NCI-H446 treated with DMSO at 0.1 percent for 48 hours (cell line): Measurements from ENCODE around the gene PRDM5.

Source experiments
- DNase-seq: peaks from one replicate; lab custom pipeline; 2025; lab: John Stamatoyannopoulos, UW

Gene PRDM5

DNA sequence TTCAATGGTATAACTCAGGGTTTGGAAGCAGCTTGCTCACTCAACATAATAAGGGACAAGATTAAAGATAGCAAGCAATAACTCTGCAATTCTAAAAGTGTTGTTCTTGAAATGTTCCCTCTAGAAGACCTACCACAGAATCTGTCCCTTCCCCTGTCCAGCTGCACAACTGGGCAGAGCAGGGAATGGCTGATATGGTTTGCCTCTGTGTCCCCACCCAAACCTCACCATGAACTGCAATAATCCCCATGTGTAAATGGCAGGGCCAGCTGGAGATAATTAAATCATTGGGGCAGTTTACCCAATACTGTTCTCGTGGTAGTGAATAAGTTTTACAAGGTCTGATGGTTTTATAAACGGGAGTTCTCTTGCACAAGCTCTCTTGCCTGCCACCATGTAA is 19.1 kb downstream of the PRDM5 start:
- DNase-seq: no peak

DNA sequence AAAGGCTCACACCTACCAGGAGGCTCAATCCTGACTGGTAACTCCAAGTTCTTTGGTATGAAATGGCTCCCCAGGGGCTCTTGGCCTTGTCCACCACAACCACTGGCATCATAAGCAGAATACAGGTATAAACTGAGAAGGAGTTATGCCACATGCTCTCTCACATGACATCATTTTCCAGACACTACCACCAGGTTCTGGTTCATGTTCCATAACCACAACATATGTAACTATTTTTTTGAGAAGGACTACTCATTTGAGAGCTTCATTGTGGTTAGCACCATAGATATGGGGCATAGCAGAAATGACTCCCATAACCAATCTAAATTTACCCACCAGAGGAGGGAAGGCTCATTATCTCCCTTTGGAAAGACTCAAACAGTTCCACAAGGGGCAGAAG is 19.6 kb downstream of the PRDM5 start:
- no peak for DNase-seq

DNA sequence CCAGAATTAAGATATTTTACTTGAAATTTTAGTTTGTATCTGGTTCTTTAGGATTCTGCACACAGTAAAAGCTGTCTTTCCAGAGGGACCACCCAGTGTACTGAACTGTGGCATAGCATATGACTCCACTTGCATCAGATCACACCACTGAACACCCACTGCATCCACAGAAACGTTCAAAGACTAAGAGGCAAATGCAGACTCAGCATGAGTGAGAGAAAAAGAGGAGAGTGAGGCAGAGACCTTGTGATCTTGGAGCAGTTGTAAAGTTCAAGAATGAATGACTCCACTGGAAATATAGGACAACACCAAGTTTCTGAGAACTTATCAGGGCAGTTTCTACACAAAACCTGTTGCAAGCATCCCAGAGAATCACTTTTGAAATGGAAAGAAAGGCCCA is 20.8 kb downstream of the PRDM5 start:
- no peak for DNase-seq

DNA sequence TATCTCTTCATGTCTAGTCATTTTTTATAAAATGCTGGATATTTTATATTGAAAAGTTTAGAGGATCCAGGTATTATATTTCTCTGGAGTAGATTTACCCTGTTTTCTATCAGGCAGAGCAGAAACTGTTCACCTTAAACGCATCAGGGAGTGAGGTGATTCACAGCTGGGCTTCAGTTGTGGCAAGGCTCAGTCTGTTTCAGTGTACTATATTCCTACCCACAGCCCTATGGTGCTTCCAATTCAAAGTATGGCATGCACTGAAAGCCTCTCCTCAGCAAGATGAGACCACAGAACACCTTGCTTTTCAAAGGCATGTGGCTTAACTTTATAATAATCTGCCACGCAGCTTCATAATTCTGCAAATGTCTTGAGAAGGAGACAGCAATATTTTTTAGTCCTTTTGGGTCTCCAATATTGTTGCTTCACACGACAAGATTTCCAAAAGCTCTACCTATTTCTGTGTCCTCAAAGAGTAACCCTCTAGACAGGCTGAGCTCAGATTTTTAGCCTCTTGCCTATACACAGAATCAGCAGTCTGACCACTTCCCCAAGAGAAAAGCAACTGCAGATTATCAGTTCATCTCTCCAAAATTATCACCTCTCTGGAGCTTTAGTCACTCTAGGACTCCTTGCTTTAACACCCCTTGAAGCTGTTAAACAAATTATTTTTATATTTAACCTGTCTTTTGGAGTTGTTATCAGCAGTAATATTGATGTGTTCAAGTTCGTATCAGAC is 24.4 kb downstream of the PRDM5 start:
- DNase-seq: no peak

DNA sequence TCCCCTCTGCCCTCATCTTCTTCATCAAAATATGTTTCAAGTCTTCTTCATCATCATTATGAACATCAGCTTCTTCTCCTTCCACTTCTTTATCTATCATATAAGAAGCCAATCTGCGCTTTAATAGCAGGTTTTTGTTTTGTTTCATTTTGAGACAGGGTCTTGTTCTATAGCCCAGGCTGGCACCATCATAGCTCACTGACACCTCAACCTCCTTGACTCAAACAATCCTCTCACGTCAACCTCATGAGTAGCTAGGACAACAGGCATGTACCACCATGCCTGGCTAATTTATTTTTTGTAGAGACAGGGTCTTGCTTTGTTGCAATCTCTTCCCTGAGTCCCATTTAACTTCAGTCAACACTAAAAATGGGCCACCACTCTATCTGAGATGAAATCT is 27.0 kb downstream of the PRDM5 start:
- DNase-seq: no peak

DNA sequence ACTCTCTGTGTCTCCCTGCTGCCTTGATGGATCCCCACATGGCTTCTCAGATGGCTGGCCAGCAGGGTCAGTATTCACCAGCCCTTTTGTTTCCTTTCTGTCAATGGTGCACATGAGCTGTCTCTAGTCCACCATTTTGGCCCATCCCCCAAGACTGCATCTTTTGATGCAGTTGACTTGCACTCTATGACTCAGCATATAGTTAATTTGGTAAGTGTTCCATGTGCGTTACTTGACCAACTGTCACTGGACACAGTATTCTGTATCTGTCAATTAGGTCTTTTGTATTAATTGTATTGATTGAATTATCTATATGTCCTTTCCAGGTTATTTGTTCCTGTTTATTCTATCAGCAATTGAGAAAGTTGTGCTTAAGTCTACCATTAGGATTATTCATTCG is 29.2 kb downstream of the PRDM5 start:
- DNase-seq: no peak

DNA sequence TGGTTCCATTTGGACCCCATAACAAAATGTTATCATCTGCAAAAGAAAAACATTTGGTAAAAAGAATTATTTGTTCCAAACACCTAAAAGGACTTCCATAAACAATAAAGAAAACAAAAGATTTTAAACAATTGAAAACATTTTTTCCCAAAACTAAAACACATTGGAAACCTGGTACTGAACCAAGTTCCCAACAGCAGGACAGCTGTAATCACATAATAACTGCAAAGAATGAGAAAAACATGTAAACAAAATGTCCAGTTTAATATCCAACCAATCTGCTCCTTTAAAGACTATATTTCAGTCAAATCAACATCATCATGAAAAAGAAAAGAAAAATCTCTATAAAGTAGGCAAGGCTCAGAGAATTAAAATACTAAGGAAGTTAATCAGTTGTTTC is 36.3 kb downstream of the PRDM5 start:
- no peak for DNase-seq

DNA sequence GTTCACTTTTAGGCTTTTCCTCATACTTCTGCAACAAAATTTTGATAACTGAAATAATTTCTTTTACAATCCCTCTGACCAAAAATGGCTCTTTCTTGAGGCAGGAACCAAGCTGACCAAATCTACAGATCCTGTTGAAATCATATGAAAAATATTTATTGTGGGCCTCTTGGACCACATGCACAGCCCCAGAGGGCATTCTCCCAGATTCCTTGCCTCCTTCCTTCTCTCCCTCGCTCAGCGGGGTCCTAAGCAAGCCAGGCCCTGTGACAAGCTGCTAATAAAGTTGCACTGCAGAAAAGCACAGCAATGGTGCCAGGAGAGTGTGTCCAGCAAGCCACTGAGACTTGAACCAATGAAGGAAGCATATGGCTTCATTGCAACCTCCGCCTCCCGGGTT is 40.7 kb downstream of the PRDM5 start:
- no peak for DNase-seq

DNA sequence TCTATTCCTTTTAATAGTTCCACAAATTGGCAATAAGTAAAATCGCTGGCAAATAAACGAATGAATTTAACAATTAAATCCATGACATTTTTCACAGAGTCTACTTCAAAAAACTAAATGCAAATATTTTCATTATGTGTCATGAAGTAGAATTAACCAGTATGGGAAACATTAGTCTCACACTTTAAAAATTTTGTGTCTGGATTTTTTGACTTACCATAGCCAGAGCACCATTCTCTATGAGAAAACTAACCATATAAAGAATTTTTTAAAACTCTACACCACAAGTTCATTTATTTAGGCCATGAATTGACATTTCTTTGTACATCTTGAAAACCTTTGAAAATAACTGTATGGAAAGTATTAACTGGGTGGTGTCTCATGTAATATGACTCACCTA is 41.2 kb downstream of the PRDM5 start:
- DNase-seq: no peak

DNA sequence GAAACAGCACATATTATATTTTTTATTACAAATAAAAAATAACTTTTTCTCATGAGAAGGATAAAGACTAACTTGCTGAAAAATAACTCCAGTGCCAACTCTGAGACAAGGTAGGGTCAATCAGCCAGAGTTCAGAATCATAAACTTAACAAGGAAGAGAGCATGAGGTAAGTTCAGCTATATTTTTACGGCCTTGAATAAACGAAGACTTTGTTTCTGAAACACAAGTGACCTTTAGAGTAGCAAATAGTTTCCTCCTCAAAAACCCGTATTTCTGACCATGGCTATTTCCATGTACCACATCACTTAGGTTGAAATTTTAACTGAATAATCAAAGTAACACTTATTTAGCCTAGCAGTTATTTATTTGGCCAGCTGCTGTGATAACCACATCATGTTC is 45.5 kb downstream of the PRDM5 start:
- no peak for DNase-seq

DNA sequence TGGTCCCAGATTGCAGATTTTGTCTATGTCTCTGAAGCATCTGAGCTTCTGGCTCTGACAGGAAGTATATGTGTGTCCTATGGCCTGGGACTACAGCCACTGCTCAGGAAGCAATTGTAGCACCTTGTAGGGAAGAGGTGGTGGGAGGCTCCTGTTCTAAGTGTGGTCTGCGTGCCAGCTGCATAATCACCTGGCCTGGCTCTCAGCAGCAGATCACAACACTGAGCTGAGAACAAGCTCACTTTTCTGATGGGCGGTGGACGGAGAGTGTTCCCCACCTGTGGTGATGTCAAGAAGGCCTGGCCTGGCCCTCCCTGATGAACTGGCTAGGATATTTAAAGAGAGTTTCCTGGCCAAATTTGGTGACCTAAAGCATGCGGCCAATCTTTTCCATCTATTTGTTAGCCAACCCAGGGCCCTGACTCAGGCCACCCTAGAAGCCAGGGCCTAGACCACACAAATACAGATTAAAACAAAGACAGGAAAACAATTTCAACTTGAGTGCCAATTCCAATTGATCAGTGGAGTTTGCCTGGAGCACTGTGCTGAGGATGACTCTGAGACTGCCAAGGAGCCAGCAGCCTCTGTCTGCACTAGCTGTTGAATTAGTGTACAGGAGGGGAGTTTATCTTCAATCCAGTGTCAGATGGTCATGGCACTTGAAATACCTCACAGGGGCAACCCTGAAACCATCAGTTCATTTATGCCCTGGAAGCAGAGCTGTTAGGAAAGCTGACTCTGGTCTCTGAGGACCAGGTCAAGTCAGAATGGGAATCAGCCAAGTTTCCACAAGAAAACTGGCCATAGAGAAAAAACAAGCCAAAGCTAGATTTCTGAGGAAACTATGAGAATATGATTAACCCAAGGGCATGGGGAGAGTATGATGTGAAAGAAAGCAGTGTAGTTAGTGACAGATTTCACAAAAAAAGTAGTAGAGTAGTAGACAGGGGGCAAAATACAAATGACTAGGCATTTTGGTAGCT is 47.4 kb downstream of the PRDM5 start:
- no peak for DNase-seq

DNA sequence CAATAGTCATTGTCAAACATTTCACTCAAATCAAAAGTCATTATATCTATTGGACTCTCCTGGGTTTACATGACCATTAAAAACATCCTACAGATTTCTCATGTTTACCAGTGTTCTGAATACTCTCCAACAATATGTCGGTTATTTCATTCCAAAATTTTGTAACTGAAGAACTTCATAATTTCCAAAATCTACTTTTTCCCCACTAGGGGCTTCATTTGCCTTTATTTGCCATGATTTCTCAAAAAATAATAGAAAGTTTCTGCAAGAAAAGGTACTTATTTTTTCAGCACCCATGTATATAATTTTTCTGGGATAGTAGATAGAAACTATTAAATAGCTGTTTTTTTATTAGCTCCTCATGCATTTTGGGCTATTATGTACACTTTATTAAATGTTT is 49.0 kb downstream of the PRDM5 start:
- no peak for DNase-seq

DNA sequence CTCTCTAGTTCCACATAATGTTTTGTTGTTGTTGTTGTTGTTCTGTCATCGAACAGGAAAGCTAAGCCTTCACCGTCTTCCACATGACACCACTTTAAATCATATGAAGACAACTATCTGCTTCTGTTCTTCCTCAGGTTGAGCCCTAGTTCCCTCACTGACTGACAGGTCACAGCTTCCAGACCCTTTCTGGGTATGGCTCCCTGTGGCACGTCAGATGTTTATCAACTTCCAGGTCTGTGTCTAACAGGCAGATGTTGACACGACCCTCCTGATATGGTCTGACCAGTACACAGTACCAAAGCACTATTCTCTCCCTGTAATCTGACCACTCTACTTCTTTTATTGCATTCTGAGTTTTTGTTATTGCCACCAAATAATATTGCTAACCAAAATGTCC is 51.4 kb downstream of the PRDM5 start:
- DNase-seq: no peak

DNA sequence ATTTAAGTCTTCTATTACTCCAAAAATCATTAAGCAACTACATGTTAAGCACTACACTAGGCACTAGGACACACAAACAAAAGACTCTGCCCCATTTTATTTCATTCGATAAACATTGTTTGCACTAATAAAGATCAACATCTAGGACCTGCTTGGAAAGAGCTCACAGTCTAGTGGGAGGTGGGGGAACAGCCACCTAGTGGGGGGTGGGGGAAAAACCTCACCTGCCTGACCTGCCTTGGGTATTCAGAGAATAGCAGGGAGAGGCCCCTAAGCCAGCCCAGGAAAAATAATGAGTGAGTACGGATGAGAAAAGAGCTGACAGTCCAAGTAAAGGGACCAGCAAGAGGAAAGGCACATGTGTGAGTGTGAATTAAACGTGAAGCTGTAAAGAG is 52.2 kb downstream of the PRDM5 start:
- no peak for DNase-seq

DNA sequence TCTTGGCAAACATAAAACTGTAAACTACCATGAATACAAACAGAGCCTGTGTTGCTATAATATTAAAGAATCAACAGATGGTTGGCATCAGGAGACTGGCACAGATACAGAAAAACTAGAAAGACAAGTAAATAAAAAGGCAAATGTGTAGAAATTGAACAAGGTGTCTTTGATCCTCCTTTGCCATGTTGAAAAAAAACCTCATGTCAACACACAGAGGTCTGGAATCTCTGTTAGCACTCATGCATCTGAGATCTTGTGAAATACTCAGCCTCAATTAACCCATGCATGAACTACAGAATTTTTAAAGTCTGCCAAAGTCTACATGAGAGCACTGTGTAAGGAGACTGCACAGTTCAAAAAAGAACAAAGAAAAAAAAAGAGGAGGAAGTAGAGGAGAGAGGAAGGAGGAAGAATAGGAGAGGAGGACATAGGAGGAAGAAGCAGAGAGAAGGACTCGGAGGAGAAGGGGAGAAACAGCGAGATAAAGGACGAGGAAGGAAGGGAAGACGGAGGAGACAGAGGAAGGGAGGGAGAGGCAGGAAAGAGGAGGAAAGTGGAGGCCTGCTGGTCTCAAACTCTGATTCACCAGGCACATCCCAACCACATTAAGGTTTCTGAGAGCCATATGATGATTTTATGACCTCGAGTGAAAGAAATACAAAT is 52.8 kb downstream of the PRDM5 start:
- peak; percentile 40 for DNase-seq

DNA sequence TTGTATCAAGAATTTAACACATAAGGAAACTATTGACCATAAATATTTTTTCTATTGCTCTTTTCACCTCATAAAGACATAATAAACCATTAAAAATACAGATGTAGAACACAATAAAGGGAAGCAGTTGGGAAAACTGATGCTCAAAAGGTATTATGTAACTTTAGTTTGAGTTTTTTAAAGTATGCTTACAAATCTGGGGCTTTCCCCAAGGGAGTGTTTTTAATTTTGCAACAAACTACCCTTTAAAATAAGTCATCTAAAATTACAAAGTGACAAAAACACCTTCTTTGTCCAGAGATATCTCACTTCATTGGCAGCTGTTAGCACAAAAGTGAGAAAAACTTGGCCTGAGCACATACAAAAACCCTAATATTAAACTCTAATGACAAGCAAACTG is 55.0 kb downstream of the PRDM5 start:
- no peak for DNase-seq

DNA sequence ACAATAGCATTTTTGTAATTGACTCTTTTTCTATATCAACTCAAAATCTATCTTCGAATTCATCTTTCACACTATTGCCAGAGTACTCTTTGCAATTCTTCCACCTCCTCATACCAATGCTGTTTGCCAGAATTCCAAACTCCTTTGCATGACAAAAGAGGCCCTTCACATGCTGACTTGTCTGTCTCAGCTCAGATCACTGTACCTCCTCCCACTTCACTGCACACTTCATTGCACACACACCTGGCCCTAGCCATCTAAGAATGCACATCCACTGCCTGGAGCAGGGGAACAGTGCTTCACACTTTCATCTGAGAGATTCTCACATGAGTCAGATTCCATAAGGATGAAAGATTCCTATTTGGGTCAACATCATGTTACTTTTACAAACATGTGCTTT is 56.5 kb downstream of the PRDM5 start:
- DNase-seq: no peak

DNA sequence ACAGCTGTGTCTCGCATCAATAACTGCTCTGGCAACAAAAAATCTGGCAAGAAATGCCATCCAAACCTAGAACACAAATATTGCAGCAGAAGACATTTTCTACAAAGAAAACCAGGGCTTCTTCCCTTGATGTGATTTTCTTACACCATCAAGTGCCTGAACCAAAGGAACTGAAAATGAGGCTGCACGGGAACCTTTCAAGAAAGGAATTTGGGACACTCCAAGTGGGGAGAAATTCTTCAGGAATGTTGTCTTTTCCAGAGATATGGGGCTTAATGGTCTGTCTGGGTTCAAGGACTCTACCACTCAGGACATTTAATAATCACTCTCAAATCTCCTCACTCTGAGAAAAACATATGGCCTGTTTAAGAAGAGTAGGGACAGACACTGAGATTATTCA is 57.6 kb downstream of the PRDM5 start:
- peak; percentile 56 for DNase-seq

DNA sequence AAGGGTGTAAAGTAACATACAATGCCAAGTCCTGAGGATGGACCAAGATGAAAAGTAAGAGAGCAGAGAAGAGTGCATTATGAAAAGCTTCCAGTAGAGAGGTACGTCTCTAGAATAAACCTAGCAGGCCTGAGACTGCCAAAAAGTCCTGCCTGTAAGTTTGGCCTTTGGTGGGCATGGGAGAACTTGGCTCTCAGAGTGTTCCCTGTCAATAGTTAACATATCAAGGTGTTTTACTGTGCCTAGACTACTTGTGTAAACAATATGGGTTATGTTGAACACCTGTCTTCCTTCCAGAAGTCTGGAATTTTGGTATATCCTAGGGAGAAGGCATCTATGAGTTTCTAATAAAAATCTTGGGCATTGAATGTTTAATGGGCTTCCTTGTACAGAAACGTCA is 60.1 kb downstream of the PRDM5 start:
- DNase-seq: no peak

DNA sequence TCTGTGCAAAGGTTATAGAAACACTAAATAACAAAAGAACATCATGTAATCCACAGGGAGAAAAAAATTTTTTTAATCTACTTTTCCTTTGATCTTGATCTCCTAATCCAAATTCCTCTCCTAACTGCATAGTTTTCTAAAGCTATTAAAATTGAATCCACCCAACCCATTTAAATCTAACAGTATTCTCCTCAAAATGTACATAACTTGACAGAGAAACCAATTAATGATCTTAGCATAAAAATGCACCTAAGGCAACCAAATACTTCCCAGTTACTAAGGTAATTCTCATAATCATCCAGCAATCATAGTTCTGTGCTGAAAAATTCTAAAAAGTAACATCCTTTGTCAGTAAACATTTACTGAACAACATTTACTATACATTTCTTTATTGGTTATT is 60.7 kb downstream of the PRDM5 start:
- DNase-seq: no peak

DNA sequence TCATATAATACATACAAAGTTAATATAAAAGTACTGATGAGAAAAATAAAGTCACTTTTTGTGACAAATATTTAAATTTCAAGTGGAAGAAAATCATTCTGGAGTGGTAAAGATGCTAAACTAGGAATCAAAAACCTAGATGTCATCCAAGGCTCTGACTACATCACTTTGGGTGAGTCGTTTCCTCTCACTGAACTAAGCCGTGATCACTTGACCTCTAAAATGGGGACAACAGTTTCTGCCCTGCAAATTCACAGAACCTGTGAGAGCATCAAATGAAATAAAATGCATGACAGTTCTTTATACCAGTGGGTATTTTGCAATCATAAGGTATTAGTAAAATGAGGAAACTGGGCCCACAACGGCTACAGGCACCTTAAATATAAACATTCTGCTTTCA is 63.8 kb downstream of the PRDM5 start:
- no peak for DNase-seq

DNA sequence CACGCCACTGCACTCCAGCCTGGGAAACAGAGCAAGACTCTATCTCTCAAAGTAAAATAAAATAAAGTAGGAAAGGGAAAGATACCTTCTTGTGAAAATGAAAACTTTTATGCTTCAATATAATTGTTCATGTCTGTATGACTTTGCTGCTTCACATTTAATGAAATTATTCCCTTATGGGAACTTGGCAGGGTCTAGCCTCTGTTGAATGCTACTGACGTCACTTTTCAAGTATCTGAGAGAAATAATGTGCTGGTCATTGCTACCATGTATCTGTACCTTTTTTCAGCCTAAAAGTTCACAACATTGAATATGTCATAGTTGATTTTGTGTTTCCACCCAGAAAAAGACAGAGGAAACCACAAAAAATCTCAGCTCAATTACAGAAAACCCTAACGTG is 65.2 kb downstream of the PRDM5 start:
- no peak for DNase-seq

DNA sequence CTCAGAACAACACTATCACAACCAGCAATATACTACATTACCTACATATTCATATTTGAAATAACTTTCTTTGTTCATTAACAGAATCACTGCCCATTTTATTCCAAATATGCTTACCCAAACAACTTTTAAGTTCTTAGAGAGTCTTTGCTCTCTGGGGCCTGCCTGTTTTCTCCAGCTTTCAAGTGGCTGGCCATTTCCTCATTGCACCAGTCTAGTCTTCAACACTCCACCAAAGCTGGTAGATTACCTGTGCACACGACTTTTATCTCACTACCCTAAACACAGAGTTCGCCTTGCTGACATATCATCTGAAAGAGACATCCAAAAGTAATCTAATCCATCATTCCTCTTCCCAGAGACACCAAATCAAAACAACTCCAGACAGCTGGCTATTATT is 66.2 kb downstream of the PRDM5 start:
- no peak for DNase-seq
